Esophagus muscularis mucosa (tissue), 4 donors: ENCODE data around the gene THOC2. TPM values are rescaled to one million over a fixed set of nuclear protein-coding genes. Genes with fewer than 3 reads are reported as not detected.
"Not testable (repeated sequence)": the region's sequence is repeated elsewhere in the genome, so short reads cannot be mapped to it uniquely, and the experiment has no call there.

ENCODE experiments used
- DNase-seq: peaks from one replicate; pipeline ENCODE4 v3.0.0-alpha.2; 2017; ENCODE audit errors: extremely low spot score
- H3K27ac ChIP-seq, 4 donors: fragments of 200-600 bp; sonication (generic); replicated peaks in 1 of 4; 1 replicate in 3 of 4; 2 replicates in 1 of 4; pipeline ENCODE4 v1.5.1; 2016 to 2019; ENCODE audit warnings: mild to moderate bottlenecking in 1 of 4
- H3K27me3 ChIP-seq, 4 donors: fragments of 200-600 bp; sonication (generic); one replicate each; pipeline versions ENCODE4 v1.5.1 to v1.6.0; 2016 to 2019
- H3K36me3 ChIP-seq, 4 donors: fragments of 200-600 bp; sonication (generic); one replicate each; pipeline ENCODE4 v1.5.1; 2016 to 2019
- H3K4me1 ChIP-seq, 4 donors: fragments of 200-600 bp; sonication (generic); one replicate each; pipeline ENCODE4 v1.5.1; 2016 to 2019
- H3K4me3 ChIP-seq, 4 donors: fragments of 200-600 bp; sonication (generic); 1 replicate in 2 of 4; 2 replicates in 2 of 4; pipeline ENCODE4 v1.5.1; 2016 to 2019; ENCODE audit warnings: mild to moderate bottlenecking in 4 of 4, moderate library complexity in 1 of 4
- H3K9me3 ChIP-seq, 4 donors: fragments of 200-600 bp; sonication (generic); 1 replicate in 3 of 4; 2 replicates in 1 of 4; pipeline ENCODE4 v1.5.1; 2016 to 2019
- CTCF ChIP-seq, 3 experiments: fragments of 200-600 bp in 2 of 3; fragments of 450-650 bp in 1 of 3; sonication (generic) in 2 of 3; IDR thresholded peaks; one replicate each; pipeline ENCODE4 v1.5.1; 2017 to 2019; ENCODE audit warnings: antibody characterized with exemption in 3 of 3, mild to moderate bottlenecking in 2 of 3, moderate library complexity in 1 of 3
- EP300 ChIP-seq: sonication (generic); formaldehyde crosslinking; IDR thresholded peaks from one replicate; pipeline ENCODE4 v1.6.1; 2017; ENCODE audit warnings: antibody characterized with exemption
- POLR2A ChIP-seq: fragments of 450-650 bp; IDR thresholded peaks from one replicate; pipeline ENCODE4 v1.6.1; 2017; ENCODE audit warnings: antibody characterized with exemption, moderate library complexity, mild to moderate bottlenecking, low read depth
- POLR2AphosphoS5 ChIP-seq, 2 donors: sonication (generic); formaldehyde crosslinking; IDR thresholded peaks; one replicate each; pipeline ENCODE4 v1.6.1; 2017; ENCODE audit warnings: antibody characterized with exemption in 2 of 2
- WGBS: methylation state at CpG from one replicate; pipeline ENCODE4 v1.1.5; 2018; 5-methylcytosine and 5-hydroxymethylcytosine counted together
- intact Hi-C: fragments of 100-400 bp; cut with DNase I; formaldehyde crosslinking; loops from one replicate; pipeline ENCODE4 v1.15.1; 2023
- total RNA-seq, 4 donors: library from RNA; depleted of rRNA; stranded (reverse); fragments of >200 nt; gene quantifications; one replicate each; pipeline versions ENCODE4 v1.1.0 to v1.2.1, GENCODE V29; 2016

Gene THOC2
- total RNA-seq, 4 donors from 2014 or later: 98.1 to 110 (median 109) TPM

- no peaks in the 10 kb centered on the region for H3K27me3 ChIP-seq
- H3K9me3 ChIP-seq: no peaks in the 10 kb centered on the region
- no peaks in the 10 kb centered on the region for H3K36me3 ChIP-seq
- WGBS: 37% methylated on average over 34 of the region's 38 CpGs
- peak overlapping the region; percentile 66 to 77 (median 72) for H3K27ac ChIP-seq
- intact Hi-C loops: no loop called here
- H3K4me1 ChIP-seq: peaks cover 0 to 6% (median 0%) of the 10 kb centered on the region in 4 donors
- H3K4me3 ChIP-seq: peak overlapping the region; percentile 37 to 45 (median 40)
- peak; percentile 93 for DNase-seq
- TF ChIP-seq EP300: no peak
- no peak for TF ChIP-seq POLR2A
- no peak for TF ChIP-seq CTCF (IDR thresholded peaks at IDR 0.05)
- TF ChIP-seq POLR2AphosphoS5 (IDR thresholded peaks at IDR 0.05): peak; percentile 61 to 63
Observed at GRCh38 chrX:123764967-123765871, 32.4 kb upstream of the THOC2 start.

DNA sequence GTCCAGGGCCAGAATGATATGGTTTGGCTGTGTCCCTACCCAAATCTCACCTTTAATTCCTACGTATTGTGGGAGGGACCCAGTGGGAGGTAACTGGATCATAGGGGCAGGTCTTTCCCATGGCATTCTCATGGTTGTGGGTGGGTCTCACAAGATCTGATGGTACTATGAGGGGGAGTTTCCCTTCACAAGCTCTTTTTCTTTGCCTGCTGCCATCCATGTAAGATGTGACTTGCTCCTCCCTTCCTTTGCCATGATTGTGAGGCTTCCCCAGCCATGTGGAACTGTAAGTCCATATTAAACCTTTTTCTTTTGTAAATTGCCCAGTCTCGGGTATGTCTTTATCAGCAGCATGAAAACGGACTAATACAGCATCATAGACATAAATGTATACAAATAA, 27.0 kb upstream of the THOC2 start:
- H3K27me3 ChIP-seq, H3K4me3 ChIP-seq, DNase-seq, H3K27ac ChIP-seq, intact Hi-C loops, H3K9me3 ChIP-seq, H3K36me3 ChIP-seq: not testable (repeated sequence)
- peaks cover 0 to 22% (median 14%) of the 10 kb centered on the region in 4 donors for H3K4me1 ChIP-seq
- WGBS: 52% methylated on average over 3 of the region's 3 CpGs

DNA sequence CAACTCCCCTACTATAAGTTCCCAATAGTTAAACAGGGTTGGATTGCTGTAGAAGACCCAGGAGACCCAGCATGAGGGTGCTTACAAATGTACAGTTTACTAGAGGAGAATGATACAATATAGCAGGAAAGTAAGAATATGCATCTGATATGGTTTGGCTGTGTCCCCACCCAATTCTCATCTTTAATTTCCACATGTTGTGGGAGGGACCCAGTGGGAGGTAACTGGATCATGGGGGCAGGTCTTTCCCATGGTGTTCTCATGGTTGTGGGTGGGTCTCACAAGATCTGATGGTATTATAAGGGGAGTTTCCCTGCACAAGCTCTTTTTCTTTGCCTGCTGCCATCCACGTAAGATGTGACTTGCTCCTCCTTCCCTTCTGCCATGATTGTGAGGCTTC, 24.9 kb upstream of the THOC2 start:
- DNase-seq, H3K27me3 ChIP-seq, intact Hi-C loops, H3K27ac ChIP-seq, H3K4me3 ChIP-seq, H3K36me3 ChIP-seq, H3K9me3 ChIP-seq: not testable (repeated sequence)
- 69% methylated on average over 1 of the region's 1 CpG for WGBS
- peaks cover 0 to 22% (median 14%) of the 10 kb centered on the region in 4 donors for H3K4me1 ChIP-seq

- H3K4me3 ChIP-seq: no peak overlapping the region
- H3K27me3 ChIP-seq: no peaks in the 10 kb centered on the region
- DNase-seq: no peak
- no peaks in the 10 kb centered on the region for H3K36me3 ChIP-seq
- peaks cover 0 to 22% (median 14%) of the 10 kb centered on the region in 4 donors for H3K4me1 ChIP-seq
- peak overlapping the region; percentile 66 to 75 (median 70) for H3K27ac ChIP-seq
- H3K9me3 ChIP-seq: no peaks in the 10 kb centered on the region
- intact Hi-C loops: no loop called here
- TF ChIP-seq POLR2AphosphoS5 (IDR thresholded peaks at IDR 0.05) (peak in 1 of 2 donors; percentile 35), POLR2A (no peak)
Observed at GRCh38 chrX:123756320-123756719, 23.5 kb upstream of the THOC2 start.

DNA sequence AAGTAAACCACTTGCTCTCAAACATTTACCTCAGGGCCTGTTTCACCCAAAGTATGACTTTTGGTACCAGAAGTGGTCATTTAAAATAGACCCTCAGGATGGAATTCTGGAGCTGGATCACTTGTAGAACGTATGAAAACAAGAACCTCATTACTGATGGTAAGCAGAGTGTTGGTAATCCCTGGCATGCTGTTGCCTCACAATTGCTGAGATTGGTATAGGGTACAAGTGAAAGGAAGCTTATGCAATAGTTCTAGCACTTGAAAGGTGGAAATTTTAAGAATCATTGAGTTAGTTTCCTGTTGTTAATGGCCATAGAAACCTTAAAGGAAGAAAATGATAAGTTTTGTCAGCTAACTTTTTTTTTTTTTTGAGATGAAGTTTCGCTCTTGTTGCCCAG, 22.3 kb upstream of the THOC2 start:
- Histone ChIP-seq H3K27ac (peak overlapping the region; percentile 66 to 75 (median 70)), H3K4me3 (no peak overlapping the region), H3K27me3 (no peaks in the 10 kb centered on the region), H3K9me3 (no peaks in the 10 kb centered on the region), H3K4me1 (peaks cover 0 to 27% (median 14%) of the 10 kb centered on the region in 4 donors), H3K36me3 (no peaks in the 10 kb centered on the region)
- intact Hi-C loops: no loop called here
- DNase-seq: no peak
- TF ChIP-seq POLR2A (no peak), CTCF (IDR thresholded peaks at IDR 0.05) (no peak), EP300 (no peak), POLR2AphosphoS5 (IDR thresholded peaks at IDR 0.05) (no peak)
- WGBS: 71% methylated on average over 2 of the region's 2 CpGs

DNA sequence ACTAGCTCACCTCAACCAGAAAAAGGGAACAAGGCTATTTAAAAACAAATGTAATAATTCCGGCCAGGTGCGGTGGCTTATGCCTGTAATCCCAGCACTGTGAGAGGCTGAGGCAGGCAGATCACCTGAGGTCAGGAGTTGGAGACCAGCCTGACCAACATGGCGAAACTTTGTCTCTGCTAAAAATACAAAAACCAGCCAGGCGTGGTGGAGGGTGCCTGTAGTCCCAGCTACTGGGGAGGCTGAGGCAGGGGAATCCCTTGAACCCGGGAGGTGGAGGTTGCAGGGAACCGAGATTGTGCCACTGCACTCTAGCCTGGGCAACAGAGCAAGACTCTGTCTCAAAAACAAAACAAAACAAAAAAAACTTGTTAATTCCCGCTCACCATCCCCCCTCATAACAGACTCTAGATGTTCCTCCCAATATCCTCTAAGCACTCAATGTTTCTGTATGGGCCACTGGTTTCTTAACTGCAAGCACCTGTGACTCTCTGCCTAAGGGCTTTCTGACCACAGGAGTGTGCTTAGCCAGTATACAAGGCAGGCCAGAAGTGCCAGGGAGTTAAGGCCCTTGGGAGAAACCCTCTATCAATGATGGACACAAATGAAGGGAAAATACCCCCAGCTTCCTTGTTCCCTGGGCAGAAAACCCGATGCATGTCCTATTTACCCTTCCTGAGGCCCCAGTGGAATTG, 21.0 kb upstream of the THOC2 start:
- 80% methylated on average over 8 of the region's 8 CpGs for WGBS
- TF ChIP-seq CTCF (IDR thresholded peaks at IDR 0.05) (no peak), POLR2A (no peak), POLR2AphosphoS5 (IDR thresholded peaks at IDR 0.05) (no peak), EP300 (no peak)
- Histone ChIP-seq H3K4me3 (no peak overlapping the region), H3K36me3 (no peaks in the 10 kb centered on the region), H3K9me3 (no peaks in the 10 kb centered on the region), H3K4me1 (peaks cover 0 to 33% (median 14%) of the 10 kb centered on the region in 4 donors), H3K27ac (no peak overlapping the region), H3K27me3 (no peaks in the 10 kb centered on the region)
- intact Hi-C loops: no loop called here
- DNase-seq: no peak
